GM12801 (cell line): Measurements from ENCODE around the gene LIX1L.

Experiments
- TF ChIP-seq, protein P1 (sequence below): IDR thresholded peaks from one replicate; pipeline ENCODE4 v1.5.1; 2011; ENCODE audit warnings: control low read depth; ENCODE audit not compliant: insufficient read length; ENCODE audit errors: extremely low read depth

LIX1L gene

DNA sequence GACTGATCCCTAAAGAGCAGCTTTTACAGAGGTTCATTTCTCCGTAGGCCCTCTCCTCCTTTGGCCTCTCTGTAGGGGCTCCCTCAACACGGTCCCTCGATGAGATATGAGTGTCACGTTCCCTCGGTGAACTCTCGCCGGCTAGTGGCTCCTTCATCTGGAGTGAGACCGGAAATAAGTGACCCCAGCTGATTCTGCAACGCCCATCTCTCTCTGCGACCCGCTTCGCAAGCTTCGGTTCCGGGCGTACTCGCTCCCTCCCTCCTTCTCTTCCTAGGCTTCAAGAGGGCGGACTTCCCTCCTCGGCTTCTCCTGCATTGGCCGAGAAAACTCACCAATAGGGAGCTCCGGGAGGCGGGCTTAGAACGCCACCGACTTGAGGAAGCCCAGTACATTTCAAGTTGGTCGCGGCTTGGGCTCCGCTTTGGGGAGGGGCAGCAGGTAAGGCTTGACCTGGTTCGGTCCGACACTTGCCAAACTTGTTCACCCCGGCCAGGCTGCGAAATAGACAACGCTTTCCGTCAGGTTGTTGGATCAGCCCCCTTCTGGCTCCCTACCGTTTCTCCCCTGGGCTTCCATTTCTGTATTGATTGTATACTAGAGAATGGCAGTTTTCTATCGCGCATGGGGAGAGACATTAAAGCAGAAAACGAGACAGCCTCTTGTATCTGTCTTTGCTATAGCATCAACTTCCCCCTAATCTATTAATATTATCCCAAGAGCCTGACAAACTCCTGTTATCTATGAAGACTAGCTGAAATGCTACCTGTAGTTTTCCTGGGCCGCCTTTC, 6.7 kb upstream of the LIX1L start, which contains the start of the genes ANKRD34A and POLR3GL:
Gene ANKRD34A, minus strand, starts transcription at position 248 of the 791 bp plus-strand sequence. CDS start 2,816 bp downstream, outside the sequence.
Gene POLR3GL, plus strand, starts transcription at position 363 of the 791 bp plus-strand sequence. CDS start 10,176 bp downstream, outside the sequence.
- TF ChIP-seq, protein P1, sequence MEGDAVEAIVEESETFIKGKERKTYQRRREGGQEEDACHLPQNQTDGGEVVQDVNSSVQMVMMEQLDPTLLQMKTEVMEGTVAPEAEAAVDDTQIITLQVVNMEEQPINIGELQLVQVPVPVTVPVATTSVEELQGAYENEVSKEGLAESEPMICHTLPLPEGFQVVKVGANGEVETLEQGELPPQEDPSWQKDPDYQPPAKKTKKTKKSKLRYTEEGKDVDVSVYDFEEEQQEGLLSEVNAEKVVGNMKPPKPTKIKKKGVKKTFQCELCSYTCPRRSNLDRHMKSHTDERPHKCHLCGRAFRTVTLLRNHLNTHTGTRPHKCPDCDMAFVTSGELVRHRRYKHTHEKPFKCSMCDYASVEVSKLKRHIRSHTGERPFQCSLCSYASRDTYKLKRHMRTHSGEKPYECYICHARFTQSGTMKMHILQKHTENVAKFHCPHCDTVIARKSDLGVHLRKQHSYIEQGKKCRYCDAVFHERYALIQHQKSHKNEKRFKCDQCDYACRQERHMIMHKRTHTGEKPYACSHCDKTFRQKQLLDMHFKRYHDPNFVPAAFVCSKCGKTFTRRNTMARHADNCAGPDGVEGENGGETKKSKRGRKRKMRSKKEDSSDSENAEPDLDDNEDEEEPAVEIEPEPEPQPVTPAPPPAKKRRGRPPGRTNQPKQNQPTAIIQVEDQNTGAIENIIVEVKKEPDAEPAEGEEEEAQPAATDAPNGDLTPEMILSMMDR, result no peak

DNA sequence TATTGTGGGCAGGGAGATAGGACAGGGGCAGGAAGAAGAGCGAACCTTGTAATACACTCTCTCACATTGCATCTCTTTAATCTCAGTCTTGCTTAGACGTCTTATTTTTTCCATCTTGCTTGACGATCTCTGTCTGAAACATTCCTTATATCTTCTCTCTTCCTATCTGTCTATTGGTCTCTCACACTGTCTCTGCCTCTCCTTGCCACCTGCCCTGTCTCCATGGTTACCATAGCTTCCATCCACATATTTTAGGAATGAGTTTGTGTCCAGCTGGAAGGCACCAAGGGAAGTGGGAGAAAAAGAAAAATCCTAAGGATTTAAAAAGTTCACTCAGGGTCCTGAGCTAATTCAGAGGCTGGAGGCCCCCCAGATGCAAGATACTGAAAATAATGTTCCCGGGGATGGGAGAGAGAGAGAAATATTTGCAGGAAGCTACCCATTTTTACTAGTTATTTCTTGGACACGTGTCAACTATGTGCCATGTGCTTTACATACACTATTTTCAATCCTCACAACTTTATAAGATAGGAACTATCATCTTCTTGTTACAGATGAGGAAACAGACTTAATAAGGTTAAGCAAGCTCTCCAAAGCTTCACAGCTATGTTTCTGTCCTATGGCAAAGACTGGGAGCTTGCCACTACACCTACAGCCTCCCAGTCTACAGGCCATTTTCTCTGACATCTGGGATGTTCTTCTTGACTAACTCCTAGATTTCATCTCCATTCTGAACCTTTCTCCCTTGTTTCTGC, 5.6 kb upstream of the LIX1L start:
- TF ChIP-seq, protein P1, result no peak

DNA sequence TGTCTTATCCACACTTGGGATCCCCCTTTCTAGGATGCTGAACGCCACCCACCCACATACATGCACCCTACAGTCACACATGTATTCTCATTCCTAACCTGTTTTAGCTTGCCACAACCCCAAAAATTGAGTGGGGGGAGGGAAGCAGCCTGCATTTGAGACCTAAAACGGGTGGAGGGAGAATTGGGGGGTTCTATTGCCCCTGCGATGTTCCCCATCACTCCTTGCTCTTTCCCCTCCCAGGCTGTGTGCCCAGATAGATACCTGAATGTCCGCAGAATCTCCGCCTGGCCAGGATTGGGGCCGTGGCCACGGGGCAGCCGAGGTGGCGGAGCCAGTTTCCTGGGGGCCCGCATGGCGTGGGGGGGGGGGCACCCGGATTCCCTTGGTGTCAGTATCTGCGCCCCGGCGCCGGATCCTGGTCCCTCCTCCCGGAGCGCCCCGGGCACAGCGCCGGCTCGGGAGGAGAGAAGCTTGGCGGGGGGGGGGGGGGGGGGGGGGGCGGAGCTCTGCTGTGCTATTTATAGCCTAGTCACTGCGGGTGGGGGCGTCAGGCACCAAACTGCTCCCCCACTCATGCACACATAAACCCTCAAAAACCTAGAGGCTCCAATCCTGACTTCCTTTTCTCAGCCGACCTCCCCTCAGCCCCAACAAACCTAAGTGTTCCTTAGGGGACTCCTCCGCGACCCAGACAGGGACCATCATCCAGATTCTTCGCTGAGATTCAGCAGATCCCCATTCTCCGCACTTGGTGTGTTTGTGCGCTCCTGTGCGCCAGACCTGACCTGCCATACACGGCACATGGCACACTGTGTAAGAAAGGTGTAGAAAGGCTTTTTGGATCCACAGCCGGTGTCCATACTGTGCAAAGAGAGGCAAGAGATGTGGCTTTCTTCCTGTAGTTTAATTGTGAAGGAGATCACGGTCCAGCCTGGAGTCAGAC, 4.6 kb upstream of the LIX1L start:
- TF ChIP-seq, protein P1, result no peak

DNA sequence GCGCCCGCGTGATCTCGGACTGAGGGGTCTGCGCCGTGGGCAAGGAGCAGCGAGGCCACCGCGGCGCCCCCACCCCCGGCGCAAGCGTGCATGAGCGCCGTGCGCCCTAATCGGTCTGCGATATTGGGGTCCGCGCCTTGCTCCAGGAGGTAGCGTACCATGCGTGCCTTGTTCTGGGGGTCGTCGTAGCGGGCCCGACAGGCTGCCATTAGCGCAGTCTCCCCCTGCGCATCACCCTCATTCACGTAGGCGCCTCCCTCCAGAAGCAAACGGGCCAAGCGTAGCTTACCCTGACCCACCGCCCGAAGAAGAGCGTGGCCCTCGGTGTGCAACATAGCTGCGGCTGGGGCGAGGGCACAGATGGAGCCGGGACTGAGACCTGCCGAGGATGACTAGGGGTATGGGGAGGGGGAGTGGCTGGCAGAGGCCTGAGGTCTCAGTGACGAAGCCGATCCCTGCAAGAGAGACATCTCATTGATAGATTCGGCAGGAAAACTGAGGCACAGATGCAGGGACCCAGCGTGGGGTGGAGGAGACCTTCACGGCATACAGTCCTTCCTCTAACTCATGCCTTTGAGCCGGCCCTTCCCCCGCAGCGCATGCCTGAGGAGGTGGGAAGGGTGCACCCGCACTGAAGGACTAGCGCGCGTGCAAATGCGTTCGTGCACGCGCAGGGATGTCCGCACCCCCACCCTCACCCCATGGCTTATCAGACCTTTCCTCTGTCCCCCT, 3.8 kb upstream of the LIX1L start:
- TF ChIP-seq, protein P1, result no peak

DNA sequence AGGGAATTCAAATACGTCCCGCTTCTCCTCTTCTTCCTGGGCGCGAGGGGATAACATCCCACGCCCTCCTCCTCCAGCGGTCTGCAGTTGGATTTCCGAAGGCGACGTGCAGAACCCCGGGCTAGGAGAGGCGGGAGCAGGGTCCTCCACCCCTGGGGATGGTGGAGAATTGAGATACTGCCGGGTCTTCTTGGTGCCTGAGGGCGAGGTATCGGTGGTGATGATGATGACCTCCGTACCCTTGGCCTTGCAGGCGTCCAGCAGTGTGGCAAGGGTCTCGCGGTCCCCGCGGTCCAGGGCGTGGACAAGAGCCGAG, 3.2 kb upstream of the LIX1L start:
- TF ChIP-seq, protein P1, result no peak

DNA sequence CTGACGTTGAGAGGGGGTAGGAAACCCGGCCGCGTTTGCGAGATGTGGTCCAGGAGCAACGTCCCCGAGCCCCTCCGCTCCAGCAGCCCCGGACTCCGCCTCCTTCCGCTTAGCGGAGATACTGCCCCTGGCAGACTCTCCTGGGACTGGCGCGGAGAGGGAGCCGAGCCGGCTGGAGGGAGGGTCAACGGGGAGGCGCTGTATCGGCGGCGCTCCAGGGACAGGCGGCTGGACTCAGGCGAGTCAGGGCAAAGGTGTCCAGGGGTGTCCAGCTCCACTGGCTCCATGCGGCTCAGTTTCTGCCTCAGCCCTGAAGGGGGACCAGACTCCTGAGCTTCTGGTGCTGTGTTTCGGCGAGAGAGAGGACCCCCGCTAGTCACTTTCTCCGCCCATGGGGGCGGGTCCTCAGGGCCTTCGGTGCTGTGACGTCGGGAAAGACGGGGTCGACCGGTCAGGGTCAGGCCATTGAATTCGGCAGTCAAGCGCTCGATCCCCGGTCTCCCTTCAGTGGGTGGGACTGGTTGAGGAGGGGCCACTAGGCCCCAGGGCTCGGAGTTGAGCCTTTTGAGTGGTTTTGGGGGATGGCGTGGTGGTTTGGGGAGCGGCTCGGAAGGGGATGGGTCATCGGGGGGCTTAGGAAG, 2.8 kb upstream of the LIX1L start:
- TF ChIP-seq, protein P1, result no peak
